GM12878 (cell line): ENCODE data around the gene MAP3K1. TPM values are rescaled to one million over a fixed set of nuclear protein-coding genes. Genes with fewer than 3 reads are reported as not detected.

Experiments used
- ATAC-seq: fragments of 200-7000 bp; cut with Tn5 transposase; 3 replicates; pipeline ENCODE4 v1.9.1; 2020; ENCODE audit warnings: mild to moderate bottlenecking, moderate library complexity
- BruUV-seq: library from RNA; stranded (reverse); fragments of 400-500 nt; replicated peaks from 2 replicates; lab custom pipeline; 2021; lab: Mats Ljungman, UMichigan
- CTCF ChIA-PET: fragments of 300-600 bp; sonication (Branson Sonifier 250); formaldehyde crosslinking; extraction: SDS; loops from one replicate; lab custom pipeline; 2021; ENCODE audit warnings: inconsistent platforms; lab: Yijun Ruan, JAX
- POLR2A ChIA-PET: fragments of 350-600 bp; formaldehyde crosslinking; extraction: SDS; loops from one replicate; lab custom pipeline; 2021; ENCODE audit warnings: inconsistent platforms; lab: Charles Lee
- RAD21 ChIA-PET: fragments of 300-600 bp; sonication (Branson Sonifier 250); formaldehyde crosslinking; loops from one replicate; lab custom pipeline; 2023; ENCODE audit warnings: antibody characterized with exemption; ENCODE audit not compliant: unreplicated experiment; lab: Charles Lee
- SMC1A ChIA-PET: fragments of 300-600 bp; sonication (Branson Sonifier 250); formaldehyde crosslinking; loops from one replicate; lab custom pipeline; 2023; ENCODE audit not compliant: unreplicated experiment, uncharacterized antibody; lab: Charles Lee
- DNase-seq: peaks from one replicate; pipeline ENCODE4 v3.0.0-alpha.2; 2011; ENCODE audit warnings: low read depth, low spot score
- FAIRE-seq: peaks from 3 replicates; lab custom pipeline; 2011; peaks lifted over from hg19 to GRCh38; lab: Jason Lieb, UNC
- H2AFZ ChIP-seq: 2 replicates; pipeline ENCODE4 v1.6.0; 2011; ENCODE audit warnings: low read depth, low read length, control low read depth; ENCODE audit not compliant: control insufficient read depth
- H3K27ac ChIP-seq: 2 replicates; pipeline ENCODE4 v1.5.1; 2011; ENCODE audit warnings: control low read depth; ENCODE audit not compliant: control insufficient read depth, insufficient read depth
- H3K27me3 ChIP-seq, 2 experiments: replicated peaks in 1 of 2; 2 replicates each; pipeline versions ENCODE4 v1.6.0 to v1.6.1; 2011; ENCODE audit warnings: low read length in 1 of 2; ENCODE audit not compliant: control insufficient read depth in 2 of 2, insufficient read depth in 2 of 2
- H3K36me3 ChIP-seq, 2 experiments: 2 replicates each; pipeline ENCODE4 v1.5.1; 2011; ENCODE audit warnings: low read length in 1 of 2; ENCODE audit not compliant: control insufficient read depth in 2 of 2, insufficient read depth in 2 of 2
- H3K4me1 ChIP-seq: 2 replicates; pipeline ENCODE4 v1.6.1; 2011; ENCODE audit warnings: mild to moderate bottlenecking, low read length, moderate library complexity, mixed read lengths; ENCODE audit not compliant: control insufficient read depth, insufficient read depth
- H3K4me2 ChIP-seq: 2 replicates; pipeline ENCODE4 v1.6.0; 2011; ENCODE audit warnings: control low read depth; ENCODE audit not compliant: control insufficient read depth, insufficient read depth
- H3K4me3 ChIP-seq: fragments of 200-600 bp; sonication (generic); 2 replicates; pipeline ENCODE4 v1.5.1; 2016
- H3K79me2 ChIP-seq: 2 replicates; pipeline ENCODE4 v1.6.0; 2011; ENCODE audit warnings: low read length; ENCODE audit not compliant: control insufficient read depth, insufficient read depth
- H3K9ac ChIP-seq: 2 replicates; pipeline ENCODE4 v1.8.0; 2011; ENCODE audit warnings: low read length, control low read depth, mixed read lengths; ENCODE audit not compliant: control insufficient read depth, insufficient read depth
- H3K9me3 ChIP-seq: replicated peaks from 3 replicates; pipeline ENCODE4 v1.5.1; 2011; ENCODE audit warnings: mild to moderate bottlenecking, low read length; ENCODE audit not compliant: control insufficient read depth, insufficient read depth
- H4K20me1 ChIP-seq: 2 replicates; pipeline ENCODE4 v1.6.0; 2011; ENCODE audit not compliant: control insufficient read depth, insufficient read depth
- CREM ChIP-seq: IDR thresholded peaks from 2 replicates; pipeline ENCODE4 v1.6.1; 2014; ENCODE audit warnings: antibody characterized with exemption, low read depth
- HCFC1 ChIP-seq: fragments of 150-350 bp; IDR thresholded peaks from 2 replicates; pipeline ENCODE4 v1.6.1; 2014; ENCODE audit warnings: low read length
- JUND ChIP-seq: IDR thresholded peaks from 2 replicates; pipeline ENCODE4 v1.6.1; 2012; ENCODE audit warnings: low read depth, mild to moderate bottlenecking, low read length, improper control_type of control experiment, moderate library complexity
- NFIC ChIP-seq: IDR thresholded peaks from 2 replicates; pipeline ENCODE4 v1.6.1; 2012; ENCODE audit warnings: low read depth, mild to moderate bottlenecking, inconsistent platforms, low read length, moderate library complexity
- NFYB ChIP-seq: IDR thresholded peaks from 2 replicates; pipeline ENCODE4 v1.6.1; 2011; ENCODE audit warnings: low read depth, mild to moderate bottlenecking, low read length, improper control_type of control experiment, moderate library complexity; ENCODE audit not compliant: insufficient read depth
- PAX5 ChIP-seq: IDR thresholded peaks from 2 replicates; pipeline ENCODE4 v1.6.1; 2011; ENCODE audit warnings: low read depth, low read length, borderline replicate concordance
- ZBTB40 ChIP-seq: fragments of 450-650 bp; IDR thresholded peaks from 2 replicates; pipeline ENCODE4 v1.6.1; 2016; ENCODE audit warnings: mild to moderate bottlenecking, moderate library complexity, borderline replicate concordance
- ZNF24 ChIP-seq: fragments of 450-650 bp; IDR thresholded peaks from 2 replicates; pipeline ENCODE4 v1.6.1; 2017; ENCODE audit warnings: antibody characterized with exemption, mild to moderate bottlenecking
- WGBS: methylation state at CpG from one replicate; pipeline ENCODE4 v1.1.6; 2016; ENCODE audit warnings: low lambda C conversion rate; ENCODE audit not compliant: insufficient replicate concordance, insufficient coverage; ENCODE audit errors: missing lambda C conversion rate; 5-methylcytosine and 5-hydroxymethylcytosine counted together
- in situ Hi-C: fragments of 300-500 bp; cut with MboI; formaldehyde crosslinking; loops from 9 replicates; pipeline ENCODE4 v1.14.3; 2018; ENCODE audit warnings: mixed read lengths
- intact Hi-C: fragments of 100-400 bp; cut with micrococcal nuclease; formaldehyde crosslinking; loops from one replicate; pipeline ENCODE4 v1.14.2; 2022; ENCODE audit not compliant: unreplicated experiment
- polyA plus RNA-seq, 11 experiments: library from polyadenylated mRNA; depleted of rRNA in 4 of 11; unstranded in 6 of 11; stranded (reverse) in 5 of 11; fragments of >200 nt; fragmentation: Nextera tagmentation in 4 of 11; fragmentation: Illumina TruSeq in 1 of 11; extraction: Ambion mirVana in 4 of 11; extraction: Trizol in 1 of 11; gene quantifications; 1 replicate in 1 of 11; 2 replicates in 10 of 11; pipeline versions ENCODE4 v1.2.1 to v1.2.3, GENCODE V29; 2011 to 2016; ENCODE audit warnings: inconsistent platforms in 2 of 11, missing spikeins in 2 of 11, low read depth in 1 of 11
- total RNA-seq, 4 experiments: library from RNA; depleted of rRNA in 3 of 4; stranded (reverse); fragments of >200 nt in 3 of 4; fragmentation: Illumina TruSeq in 1 of 4; extraction: Trizol in 1 of 4; gene quantifications; 2 replicates each; pipeline versions ENCODE4 v1.2.1 to v1.2.3, GENCODE V29; 2013 to 2021

The MAP3K1 gene
- total and polyA plus RNA-seq, 10 of the 15 experiments (the other 5 are each of a cell fraction or from before 2014, with no cell fraction given): 7.5 to 24.6 (median 12.6) TPM

GRCh38 chr5:56861893-56862485, 46.6 kb downstream of the MAP3K1 start:
- Histone ChIP-seq H3K4me2 (no peak overlapping the region), H3K4me3 (no peak overlapping the region), H3K27me3 (no peaks in the 10 kb centered on the region), H2AFZ (no peak overlapping the region), H3K36me3 (peaks cover 0 to 6% of the 10 kb centered on the region in 2 experiments)
- CTCF ChIA-PET: interaction anchor here (0.8 to 1.4 kb wide), 3 partner anchors 7 to 591 kb away, joined by 3 to 5 read pairs (median 4); no protein-coding TSS in a partner anchor
- WGBS: 97% methylated on average over 4 of the region's 4 CpGs
- no peak for FAIRE-seq
- RAD21 ChIA-PET: interaction anchor here (0.9 kb wide), 1 partner anchor 596 kb away, joined by 4 read pairs; no protein-coding TSS in a partner anchor
- POLR2A ChIA-PET: interaction anchor here (0.7 kb wide), 3 partner anchors 12 to 533 kb away, joined by 4 to 8 read pairs (median 5); no protein-coding TSS in a partner anchor
- in situ Hi-C loops: no loop called here
- TF ChIP-seq ZBTB40: no peak
- no peak for TF ChIP-seq PAX5
- no peak for TF ChIP-seq CREM
- no peak for TF ChIP-seq NFYB
- no peak for TF ChIP-seq JUND
- no peak for TF ChIP-seq HCFC1
- TF ChIP-seq NFIC: no peak
- no peak for TF ChIP-seq ZNF24
- TF ChIP-seq, all 136 proteins: peak for 0
- intact Hi-C loops: no loop called here
- Histone ChIP-seq H4K20me1 (no peaks in the 10 kb centered on the region), H3K9me3 (no peaks in the 10 kb centered on the region; the same call in 2 of the 3 replicates), H3K27ac (no peak overlapping the region), H3K79me2 (no peaks in the 10 kb centered on the region), H3K9ac (no peak overlapping the region), H3K4me1 (no peaks in the 10 kb centered on the region)
- BruUV-seq: no TSS peak
- no peak for ATAC-seq
- DNase-seq: no peak
- SMC1A ChIA-PET: interaction anchor here (0.7 to 1.7 kb wide), 5 partner anchors 8 to 525 kb away, joined by 3 to 7 read pairs (median 3); no protein-coding TSS in a partner anchor
